Measurements from ENCODE around the gene BICD2.

- TF ChIP-seq ZNF383 (CRISPR knock-in tag; IDR thresholded peaks at IDR 0.05; ENCODE audit: borderline replicate concordance) (no peak), ARHGAP35 (CRISPR knock-in tag; IDR thresholded peaks at IDR 0.05; ENCODE audit: borderline replicate concordance) (no peak), PHF20 (CRISPR knock-in tag; IDR thresholded peaks at IDR 0.05) (no peak), POLR2AphosphoS5 (IDR thresholded peaks at IDR 0.05; ENCODE audit: low read depth, low read length) (no peak), GATA4 (IDR thresholded peaks at IDR 0.05; ENCODE audit: borderline replicate concordance, low read depth) (no peak), ZNF20 (CRISPR knock-in tag; IDR thresholded peaks at IDR 0.05) (no peak), ZKSCAN1 (IDR thresholded peaks at IDR 0.05; ENCODE audit: low read length) (no peak), POLR2A (IDR thresholded peaks at IDR 0.05; ENCODE audit: insufficient read depth in 1 of 2, low read depth in 2 of 2, low read length in 2 of 2) (no peak), RAD21 (CRISPR knock-in tag; IDR thresholded peaks at IDR 0.05) (no peak), CEBPG (CRISPR knock-in tag; IDR thresholded peaks at IDR 0.05) (no peak)
- TF ChIP-seq, protein P1, sequence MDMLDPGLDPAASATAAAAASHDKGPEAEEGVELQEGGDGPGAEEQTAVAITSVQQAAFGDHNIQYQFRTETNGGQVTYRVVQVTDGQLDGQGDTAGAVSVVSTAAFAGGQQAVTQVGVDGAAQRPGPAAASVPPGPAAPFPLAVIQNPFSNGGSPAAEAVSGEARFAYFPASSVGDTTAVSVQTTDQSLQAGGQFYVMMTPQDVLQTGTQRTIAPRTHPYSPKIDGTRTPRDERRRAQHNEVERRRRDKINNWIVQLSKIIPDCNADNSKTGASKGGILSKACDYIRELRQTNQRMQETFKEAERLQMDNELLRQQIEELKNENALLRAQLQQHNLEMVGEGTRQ (IDR thresholded peaks at IDR 0.05; ENCODE audit: low read depth, low read length): no peak
- TF ChIP-seq, protein P1 (CRISPR knock-in tag; IDR thresholded peaks at IDR 0.05; ENCODE audit: borderline replicate concordance): no peak
These were observed 100.1 kb downstream of the BICD2 start for GRCh38 chr9:92664394-92665152.

Data from HepG2 (cell line).